HCEC 1CT (cell line): ENCODE results near the gene UBXN1.
"Not testable (repeated sequence)": the region's sequence is repeated elsewhere in the genome, so short reads cannot be mapped to it uniquely, and the experiment has no call there.

Source experiments
- DNase-seq: peaks from one replicate; pipeline ENCODE4 v3.0.0-alpha.2; 2017

UBXN1 gene

DNA sequence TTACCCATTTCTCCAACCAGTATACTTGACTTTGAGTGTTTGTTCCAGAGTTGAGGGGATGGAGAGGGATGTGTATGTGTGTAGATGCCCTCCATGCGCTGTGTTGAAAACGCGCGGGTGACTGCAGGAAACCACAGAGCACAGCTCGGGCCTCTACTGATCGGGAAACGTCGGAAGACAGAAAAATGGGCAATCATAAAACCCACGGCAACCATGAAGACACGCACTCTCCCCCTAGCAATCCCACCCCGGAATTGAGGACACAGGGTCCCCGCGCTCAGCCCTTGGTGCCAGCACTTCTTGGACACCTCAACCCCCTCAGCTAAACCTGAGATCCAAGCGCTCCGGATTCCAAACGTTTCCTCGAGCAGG is 7.7 kb downstream of the UBXN1 start:
- DNase-seq = no peak

DNA sequence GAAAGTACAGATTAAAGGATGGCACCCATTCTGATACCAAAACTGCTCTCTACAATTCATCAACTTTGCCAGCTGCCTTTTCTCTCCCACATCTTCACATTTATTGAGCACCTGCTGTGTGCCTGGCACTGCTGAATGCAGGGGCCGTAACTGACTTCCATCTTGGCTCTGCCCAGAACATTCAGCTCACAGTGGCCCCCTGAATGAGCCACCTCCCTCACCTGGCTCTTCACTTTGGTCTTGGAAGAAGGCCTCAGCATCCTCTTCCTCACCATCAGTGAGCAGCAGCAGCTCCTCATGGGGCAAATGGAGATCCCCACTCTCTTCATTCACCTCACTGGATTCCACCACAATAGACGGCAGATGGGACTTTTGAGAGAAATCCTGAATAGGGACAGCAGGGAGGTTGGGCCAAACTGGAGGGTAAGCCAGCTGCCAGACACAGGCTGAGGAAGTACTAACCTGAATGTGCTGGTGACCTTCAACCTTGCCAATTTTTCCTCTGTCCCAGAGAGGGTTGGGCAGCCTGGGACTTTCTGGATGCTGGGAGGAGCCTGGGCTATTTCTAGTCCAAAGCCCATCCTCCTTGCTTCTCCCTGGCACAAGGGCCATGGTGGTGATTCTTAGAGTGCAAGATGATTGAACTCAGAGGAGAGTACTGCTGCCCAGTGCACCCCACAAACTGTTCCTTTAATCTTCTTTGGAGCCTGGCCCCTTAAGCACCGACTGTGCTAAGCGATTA is 9.3 kb downstream of the UBXN1 start:
- no peak for DNase-seq

DNA sequence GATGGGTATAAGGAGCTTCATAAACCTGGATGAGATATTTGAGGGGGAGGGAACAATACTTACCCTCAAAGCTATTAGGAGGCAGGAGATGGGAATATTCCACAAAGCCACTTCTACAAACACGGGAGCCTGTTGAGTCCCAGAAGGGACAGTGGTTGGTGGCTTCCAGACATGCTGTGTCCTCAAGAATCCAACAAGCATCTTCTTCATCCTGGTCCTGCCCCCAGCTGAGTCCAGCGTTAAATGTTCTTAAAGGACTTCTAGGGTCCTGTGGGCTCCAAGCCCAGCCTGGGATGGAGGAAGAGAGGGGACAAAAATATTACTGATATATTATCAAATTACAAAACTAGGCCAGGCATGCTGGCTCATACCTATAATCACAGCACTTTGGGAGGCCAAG is 11.4 kb downstream of the UBXN1 start:
- DNase-seq = no peak

DNA sequence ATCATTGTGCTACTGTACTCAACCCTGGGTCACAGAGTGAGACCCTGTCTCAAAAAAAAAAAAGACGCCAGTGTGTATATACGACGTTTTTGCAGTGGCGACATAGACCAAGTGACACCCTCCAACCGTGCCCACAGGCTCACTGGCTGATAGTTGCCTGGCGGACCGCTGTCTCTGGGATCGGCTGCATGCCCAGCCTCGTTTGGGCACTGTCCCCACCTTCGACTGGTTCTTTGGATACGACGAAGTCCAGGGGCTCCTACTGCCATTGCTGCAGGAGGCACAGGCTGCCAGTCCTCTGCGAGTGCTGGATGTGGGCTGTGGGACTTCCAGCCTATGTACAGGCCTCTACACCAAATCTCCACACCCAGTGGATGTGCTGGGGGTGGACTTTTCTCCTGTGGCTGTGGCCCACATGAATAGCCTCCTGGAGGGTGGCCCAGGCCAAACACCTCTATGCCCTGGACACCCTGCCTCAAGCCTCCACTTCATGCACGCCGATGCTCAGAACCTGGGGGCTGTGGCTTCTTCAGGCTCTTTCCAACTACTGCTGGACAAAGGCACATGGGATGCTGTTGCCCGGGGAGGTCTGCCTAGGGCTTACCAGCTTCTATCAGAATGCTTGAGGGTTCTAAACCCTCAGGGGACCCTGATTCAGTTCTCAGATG is 12.5 kb downstream of the UBXN1 start:
- no peak for DNase-seq

DNA sequence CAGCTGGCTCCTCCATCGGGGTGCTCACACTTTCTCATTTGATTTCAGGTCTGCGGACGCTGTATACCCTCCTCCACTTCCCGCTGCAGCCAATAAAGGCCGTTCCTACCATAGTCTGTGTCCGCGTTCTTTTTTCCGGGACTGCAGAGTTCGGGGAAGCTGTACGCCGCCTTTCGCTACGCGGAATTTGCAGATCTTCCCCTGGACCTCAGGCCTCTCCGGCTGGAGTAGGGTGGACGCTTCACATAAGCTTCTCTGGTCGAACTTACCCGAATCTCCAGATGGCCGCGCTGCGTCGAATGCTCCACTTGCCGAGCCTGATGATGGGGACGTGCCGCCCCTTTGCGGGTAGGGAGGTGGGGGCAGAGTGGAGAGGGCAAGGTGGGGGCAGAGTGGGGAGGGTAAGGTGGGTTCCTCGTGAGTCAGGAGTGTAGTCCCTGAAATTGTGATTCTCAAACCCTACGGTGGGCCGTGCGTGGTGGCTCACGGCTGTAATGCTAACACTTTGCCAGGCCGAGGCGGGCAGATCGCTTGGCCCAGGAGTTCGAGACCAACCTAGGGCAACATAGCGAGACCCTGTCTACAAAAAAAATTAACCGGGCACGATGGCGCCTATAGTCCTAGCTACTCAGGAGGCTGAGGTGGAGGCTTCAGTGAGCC is 13.1 kb downstream of the UBXN1 start:
- peak; percentile 59 for DNase-seq

DNA sequence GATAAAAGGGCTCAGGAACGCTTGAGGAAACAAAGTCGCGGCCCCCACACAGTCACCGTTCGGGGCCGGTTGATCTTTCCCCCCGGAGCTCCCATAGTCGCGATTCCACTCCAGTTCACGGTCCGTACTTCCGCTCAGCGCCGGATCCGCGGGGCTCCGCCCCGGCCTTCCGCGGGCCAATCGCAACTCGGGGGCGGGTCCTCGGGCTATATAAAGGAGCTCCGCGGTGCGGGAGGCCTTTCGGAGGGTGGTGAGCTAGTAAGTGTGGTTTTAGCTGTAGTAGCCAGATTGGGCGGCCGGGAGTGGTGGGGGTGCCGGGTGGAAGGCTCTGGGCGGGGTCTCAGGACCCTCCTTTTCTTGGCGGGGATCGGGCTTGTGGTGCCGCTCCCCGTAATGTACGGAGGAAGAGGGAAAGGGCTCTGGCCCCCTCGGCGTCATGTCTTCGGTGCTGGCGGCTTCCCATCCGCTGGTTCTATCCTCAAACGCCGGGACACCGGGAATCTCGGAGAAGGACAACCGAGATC is 13.7 kb downstream of the UBXN1 start, which contains the start of the genes C11orf98 and CSKMT:
Gene C11orf98 (minus strand): TSS at position 136 of the 524 bp plus-strand sequence. CDS start 41 bp downstream, at position 95.
Gene CSKMT (plus strand): TSS at position 238 of the 524 bp plus-strand sequence. CDS start 568 bp downstream, outside the sequence.
- peak; percentile 91 for DNase-seq

DNA sequence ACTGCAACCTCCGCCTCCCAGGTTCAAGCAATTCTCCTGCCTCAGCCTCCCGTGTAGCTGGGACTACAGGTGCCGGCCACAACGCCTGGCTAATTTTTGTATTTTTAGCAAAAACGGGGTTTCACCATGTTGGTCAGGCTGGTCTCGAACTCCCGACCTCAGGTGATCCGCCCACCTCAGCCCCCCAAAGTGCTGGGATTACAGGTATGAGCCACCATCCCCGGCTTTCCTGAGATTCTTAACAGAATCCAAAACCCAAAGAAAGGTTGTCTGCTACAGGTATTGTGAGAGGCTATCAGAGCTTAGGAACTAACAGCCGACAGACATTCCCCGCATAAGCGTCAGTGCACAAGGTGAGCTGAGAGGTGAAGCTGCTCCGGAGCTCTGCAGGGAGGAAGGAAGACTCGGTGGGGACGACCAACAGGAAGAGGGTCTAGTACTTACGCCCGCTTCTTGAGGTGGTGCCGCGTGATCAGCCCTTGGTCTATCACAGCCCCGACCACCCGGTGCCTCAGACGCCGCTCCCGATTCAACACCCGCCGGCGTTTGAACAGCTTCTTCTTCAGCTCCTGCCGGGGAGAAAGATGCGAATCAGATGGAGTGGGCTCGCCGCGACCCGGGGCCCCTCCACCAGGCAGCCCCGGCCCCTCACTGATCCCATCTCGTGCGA is 14.3 kb downstream of the UBXN1 start:
- peak; percentile 33 for DNase-seq

DNA sequence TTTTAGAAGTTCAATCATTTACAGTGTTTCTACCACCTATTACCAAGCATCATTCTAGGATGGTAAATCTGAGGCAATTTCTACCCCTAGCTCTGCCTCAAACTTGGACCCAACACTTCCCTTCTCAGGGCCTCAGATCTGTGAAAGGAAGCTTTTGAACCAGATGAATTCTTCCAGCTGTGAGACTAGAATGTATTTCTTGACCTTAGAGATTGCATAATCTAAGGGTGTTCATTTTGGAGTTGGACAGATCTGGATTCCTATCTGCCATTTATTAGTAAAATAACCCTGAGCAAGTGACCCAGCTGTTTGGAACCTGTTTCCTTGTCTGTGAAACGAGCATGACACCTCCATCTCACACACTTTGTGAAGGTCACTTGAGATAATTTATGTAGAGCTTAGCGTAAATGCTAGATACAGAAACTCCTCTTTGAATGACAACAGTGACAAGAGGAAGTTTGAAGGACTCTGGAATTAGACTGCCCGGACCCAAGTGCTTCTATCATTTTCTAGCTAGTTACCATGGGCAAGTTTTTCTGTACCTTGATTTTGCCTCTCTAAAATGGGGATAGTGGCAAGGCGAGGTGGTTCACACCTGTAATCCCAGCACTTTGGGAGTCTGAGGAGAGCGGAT is 22.0 kb downstream of the UBXN1 start:
- no peak for DNase-seq

DNA sequence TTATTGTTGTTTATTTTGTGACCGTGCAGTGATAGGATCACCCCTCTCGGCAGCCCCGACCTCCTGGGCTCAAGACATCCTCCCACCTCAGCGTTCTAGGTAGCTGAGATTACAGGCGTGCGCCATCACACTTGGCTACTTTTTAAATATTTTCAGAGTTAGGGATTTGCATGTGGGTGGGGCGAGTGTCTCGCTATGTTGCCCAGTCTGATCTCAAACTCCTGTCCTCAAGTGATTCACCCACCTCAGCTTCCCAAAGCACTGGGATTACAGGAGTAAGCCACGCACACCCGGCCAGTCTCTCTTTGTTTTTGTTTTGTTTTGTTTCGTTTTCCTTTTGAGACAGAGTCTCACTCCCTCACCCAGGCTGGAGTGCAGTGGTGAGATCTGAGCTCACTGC is 24.6 kb downstream of the UBXN1 start:
- DNase-seq = no peak

DNA sequence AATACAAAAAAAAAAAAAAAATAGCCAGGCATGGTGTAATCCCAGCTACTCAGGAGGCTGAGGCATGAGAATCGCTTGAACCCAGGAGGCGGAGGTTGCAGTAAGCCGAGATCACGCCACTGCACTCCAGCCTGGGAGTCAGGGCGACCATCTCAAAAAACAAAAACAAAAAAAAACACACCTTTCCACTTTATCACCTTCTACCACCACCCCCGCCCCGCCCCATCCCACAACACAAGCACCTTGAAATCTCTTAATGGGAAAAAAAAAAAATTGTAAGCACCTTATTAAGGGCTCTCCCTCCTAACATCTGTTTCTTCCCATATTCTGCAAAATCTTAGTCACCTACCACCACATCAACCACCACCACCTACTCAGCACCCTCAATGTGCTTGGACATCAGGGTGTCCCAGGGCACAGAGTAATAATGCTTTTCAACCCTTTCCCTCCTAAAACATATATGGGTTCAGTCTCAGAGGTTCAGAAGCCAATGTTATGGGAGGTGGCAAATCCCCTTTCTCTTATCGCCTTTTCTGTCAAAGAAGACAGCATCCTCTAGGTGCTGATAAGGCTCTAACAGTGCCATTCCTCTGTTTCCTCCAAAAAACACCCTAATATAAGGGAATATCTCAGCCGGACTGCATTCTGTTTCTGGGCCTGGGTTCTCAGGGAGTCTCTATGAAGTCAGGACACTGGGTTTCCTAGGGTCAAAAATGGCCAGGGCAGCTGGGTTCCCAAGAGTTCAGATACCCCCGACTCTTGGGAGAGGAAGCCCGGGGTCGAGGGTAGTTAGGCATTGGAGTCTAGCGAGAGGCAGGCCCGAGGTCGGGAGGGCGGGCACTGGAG is 26.5 kb downstream of the UBXN1 start:
- DNase-seq = no peak

DNA sequence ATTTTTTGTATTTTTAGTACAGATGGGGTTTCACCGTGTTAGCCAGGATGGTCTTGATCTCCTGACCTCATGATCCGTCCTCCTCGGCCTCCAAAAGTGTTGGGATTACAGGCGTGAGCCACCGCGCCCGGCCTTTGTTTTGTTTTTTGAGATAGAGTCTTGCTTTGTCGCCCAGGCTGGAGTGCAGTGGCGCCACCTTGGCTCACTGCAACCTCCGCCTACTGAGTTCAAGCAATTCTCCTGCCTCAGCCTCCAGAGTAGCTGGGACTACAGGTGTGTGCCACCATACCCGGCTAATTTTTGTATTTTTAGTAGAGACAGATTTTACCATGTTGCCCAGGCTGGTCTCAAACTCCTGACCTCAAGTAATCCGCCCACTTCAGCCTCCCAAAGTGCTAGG is 28.6 kb downstream of the UBXN1 start:
- not testable (repeated sequence) for DNase-seq

DNA sequence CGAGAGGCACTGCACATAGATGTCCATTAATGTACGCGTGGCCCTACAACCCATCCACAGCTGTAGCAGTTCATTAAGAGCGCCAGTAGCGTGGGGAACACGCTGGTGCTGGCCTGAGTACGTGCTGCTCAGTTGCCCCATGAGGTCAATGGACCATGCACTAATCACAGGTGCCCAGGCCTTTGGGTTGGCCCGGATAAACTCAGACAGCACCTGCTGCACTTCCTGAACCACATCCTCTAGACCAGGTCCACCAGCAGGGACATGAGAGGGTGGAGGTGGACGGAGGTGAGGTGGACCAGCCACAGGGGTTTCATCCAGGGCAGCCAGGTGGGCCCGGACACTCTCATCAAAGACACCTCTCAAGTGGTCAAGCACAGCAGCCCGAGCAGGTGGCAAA is 29.4 kb downstream of the UBXN1 start:
- DNase-seq = no peak

DNA sequence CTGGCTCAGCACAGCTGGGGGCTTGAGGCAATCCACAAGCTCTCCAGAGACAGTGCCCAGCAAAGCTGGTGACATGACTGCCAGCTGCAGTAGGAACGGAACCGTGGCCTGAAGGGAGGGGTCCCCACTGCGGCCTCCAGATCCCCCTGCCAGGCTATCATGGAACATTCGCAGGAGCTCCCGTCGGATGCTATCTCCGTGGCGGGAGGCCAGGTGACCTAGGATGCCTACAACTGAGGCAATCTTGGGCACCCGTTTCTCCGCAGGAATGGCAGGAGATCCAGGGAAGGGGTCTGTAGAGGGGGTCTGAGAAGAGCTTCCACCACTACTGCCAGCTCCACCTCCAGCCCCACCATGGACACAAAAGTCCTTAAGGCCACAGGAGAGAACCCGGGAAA is 29.9 kb downstream of the UBXN1 start:
- no peak for DNase-seq

DNA sequence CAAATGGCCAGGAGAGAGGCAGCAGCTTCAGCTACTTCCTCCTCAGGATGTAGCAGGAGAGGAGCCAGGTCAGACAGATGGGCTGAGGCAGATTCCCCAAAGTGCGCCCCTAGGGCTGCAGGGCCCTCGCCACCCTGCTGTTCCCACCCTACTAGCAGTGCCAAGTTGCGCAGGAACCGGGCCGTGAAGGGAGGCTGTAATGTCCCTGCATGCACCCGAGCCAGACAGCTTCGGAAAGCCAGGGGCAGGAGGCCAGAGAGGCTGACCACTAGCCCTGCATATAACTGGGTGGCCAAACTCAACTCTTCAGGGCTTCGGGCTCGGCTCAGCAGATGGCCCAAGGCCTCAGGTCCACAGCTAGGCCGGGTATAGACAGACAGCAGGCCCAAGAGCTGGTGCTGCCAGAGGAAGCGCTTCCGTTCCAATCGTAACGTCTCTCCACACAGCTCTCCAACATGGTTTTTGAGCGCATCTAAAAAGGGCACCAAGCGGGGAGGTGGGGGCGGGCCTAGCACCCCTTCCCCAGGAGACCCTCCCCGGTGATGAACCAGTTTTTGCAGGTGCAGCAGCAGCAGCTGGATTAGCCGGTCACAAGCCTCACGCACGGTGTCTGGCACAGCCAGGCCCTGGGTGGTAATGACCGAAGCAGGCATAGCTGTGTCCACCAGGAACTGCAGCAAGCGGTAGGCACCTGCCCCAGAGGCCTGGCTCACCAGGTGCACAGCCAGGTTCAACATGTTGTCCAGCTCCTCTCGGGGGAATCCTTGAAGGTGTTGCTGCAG is 30.5 kb downstream of the UBXN1 start:
- DNase-seq = no peak

DNA sequence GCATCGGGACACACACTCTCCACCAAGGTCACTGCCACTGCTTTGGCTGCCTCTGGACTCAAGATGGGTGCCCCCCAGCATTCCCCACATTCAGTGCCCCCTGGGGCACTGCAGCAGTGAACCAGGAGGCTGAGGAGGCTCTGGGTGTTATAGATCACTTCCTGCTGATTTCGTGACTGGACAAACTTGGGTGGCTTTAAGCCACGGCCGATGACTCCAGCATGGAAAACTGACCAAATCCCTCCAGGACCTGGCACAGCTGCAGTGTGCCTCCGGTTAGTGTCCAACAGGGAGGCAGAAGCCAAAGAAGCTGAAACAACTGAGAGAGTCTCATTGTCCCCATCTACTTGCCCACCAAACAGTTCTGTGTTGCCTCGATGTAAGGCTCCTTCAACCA is 31.3 kb downstream of the UBXN1 start:
- no peak for DNase-seq

DNA sequence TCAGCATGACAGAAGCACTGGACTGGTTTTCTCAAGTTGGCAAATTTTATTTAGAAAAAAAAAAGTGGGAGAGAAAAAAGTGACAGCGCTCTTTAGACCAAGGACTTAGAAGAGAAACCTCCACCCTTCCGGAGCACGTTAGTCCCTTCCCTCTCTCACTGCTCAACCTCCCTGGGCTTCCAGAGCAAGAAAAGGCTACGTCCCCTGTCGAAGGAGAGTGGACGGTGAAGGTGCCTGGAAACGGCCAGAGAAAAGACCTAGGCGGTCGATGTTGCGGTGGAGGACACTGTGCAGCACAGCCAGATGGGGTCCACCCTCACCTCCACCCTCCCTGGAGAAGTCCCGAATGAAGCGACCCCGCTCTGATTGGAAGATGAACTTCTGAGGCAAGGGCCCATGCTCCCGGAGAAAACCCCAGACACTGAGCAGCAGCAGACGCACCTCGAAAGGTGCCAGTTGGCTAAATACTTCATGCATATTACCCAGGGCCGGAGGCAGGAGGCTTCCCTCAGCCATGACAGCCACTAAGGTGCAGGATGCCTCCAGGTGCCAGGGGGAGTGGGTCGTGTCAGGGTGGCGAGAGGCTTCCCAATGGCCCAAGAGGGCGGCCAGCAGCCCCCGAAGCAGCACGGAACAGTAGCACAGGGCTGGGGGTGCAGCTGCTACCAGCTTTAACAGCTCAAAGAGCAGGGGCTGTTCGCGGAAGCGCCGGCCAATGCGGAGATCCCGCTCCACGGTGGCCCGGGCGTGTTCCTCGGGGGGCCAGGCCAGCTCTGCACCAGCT is 31.9 kb downstream of the UBXN1 start:
- no peak for DNase-seq

DNA sequence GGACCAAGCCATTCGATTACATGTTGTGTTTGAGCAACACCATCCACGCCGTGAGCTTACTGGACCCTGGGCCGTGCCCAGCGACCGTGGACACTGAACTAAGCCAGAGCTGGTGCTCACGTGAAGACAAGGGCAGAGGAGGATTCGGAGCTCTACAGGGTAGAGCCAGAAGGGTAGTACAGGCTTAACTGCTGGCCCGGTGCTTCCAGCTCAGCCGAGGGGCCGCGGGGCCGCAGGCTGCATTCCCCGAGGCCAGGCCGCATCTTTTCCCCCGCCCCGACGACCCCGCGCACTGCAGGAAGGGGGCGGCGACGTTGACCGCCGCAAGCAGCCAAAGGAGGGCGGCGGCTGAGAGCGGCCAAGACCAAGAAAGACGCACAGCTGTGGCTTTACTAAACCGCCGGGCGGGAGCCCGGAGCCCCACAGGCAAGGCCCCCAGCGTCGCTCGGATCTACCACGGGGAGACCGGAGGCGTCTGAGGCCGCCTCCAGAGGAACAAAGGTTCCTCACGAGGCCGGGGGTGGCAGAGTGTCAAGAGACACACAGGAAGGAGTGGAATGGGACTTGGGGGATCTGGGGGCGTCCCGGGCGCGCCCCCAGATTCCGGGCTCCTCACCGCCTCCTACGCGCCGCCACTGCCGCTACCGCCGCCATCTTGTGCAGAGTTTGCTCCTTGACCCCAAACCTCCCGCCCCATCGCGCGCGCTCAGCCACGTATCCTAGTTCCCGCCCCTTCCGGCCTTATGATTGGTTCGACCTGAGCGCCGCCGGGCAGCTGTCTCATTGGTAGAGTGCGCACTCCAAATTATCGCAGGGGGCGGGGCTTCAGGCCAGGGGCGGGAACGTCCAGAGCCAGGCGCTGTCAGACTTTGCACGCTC is 32.7 kb downstream of the UBXN1 start, which contains the start of gene GANAB:
Gene GANAB (minus strand): TSS at position 668 of the 879 bp plus-strand sequence. CDS start 14 bp downstream, at position 654.
- peak; percentile 98 for DNase-seq

DNA sequence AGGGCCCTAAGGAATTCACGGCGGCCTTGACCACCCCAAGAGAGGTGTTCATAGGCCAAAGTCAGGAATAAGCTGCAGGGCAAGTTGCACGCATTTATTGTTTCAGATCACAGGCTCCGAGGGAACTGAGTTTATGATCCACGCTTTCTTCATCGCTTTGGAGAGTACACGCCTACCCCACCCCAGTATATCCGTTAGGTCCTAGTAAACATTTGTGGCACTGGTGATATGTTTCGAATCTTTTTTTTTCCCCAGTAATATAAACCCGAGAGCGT is 33.3 kb downstream of the UBXN1 start:
- no peak for DNase-seq

DNA sequence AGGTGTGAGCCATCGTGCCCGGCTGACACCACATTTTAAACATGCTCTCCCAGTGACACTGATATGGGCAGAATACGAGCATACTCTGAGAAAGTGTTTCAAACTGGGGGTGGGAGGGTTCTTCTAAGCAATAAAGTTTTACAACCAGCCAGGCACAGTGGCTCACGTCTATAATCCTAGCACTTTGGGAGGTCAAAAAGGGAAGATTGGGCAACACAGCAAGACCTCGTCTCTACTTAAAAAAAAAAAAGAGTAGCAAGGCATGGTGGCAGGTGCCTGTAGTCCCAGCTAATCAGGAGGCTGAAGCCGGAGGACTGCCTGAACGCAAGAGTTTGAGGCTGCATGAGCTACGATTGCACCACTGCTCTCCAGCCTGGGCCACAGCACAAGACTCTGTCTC is 34.7 kb downstream of the UBXN1 start:
- no peak for DNase-seq
